ENCODE data around the gene PLIN5. TPM values are rescaled to one million over a fixed set of nuclear protein-coding genes. Genes with fewer than 3 reads are reported as not detected.

The PLIN5 gene
- total RNA-seq, 2 experiments from 2014 or later = 0.27 TPM; not detected in 1

DNA sequence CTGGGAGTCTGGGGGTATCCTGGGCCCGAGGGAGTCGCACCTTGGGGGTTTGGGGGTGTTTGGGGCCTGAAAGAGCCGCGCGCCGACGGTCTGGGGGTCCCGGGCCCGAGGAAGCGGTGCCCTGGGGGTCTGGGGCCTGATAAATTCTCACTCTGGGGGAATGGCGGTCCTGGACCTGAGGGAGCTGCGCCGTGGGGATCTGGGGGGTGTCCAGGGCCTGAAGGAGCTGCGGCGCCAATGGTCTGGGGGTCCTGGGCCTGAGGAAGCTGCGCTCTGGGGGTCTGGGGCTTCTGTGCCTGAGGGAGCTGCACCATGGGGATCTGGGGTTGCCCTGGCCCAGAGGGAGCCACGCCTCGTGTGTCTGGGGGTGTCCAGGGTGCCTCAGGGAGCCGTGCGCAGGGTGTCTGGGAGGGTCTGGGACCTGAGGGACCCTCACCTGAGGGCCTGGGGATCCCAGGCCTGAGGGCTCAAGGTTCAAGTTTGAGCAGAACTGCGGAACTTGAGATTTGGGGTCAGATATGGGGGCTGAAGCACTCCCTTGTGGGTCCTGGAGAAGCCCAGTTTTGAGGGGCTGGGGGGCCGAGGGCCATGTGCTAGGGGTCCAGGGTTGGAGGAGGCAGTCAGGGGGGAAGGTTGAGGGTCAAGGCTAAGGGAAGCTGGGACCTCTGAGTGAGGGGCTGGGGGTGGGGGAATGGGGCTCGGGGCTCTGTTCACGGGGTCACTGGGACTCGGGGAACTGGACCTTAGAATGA, 61.8 kb downstream of the PLIN5 start:
- TF ChIP-seq, protein P1, sequence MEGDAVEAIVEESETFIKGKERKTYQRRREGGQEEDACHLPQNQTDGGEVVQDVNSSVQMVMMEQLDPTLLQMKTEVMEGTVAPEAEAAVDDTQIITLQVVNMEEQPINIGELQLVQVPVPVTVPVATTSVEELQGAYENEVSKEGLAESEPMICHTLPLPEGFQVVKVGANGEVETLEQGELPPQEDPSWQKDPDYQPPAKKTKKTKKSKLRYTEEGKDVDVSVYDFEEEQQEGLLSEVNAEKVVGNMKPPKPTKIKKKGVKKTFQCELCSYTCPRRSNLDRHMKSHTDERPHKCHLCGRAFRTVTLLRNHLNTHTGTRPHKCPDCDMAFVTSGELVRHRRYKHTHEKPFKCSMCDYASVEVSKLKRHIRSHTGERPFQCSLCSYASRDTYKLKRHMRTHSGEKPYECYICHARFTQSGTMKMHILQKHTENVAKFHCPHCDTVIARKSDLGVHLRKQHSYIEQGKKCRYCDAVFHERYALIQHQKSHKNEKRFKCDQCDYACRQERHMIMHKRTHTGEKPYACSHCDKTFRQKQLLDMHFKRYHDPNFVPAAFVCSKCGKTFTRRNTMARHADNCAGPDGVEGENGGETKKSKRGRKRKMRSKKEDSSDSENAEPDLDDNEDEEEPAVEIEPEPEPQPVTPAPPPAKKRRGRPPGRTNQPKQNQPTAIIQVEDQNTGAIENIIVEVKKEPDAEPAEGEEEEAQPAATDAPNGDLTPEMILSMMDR (IDR thresholded peaks at IDR 0.05) = no peak
- Mint-ChIP-seq H3K4me3 (peak overlapping the region; percentile 79), H3K4me1 (ENCODE audit: low read depth) (peaks cover 21% of the 10 kb centered on the region), H3K9me3 (no peaks in the 10 kb centered on the region), H3K36me3 (ENCODE audit: low read depth) (peaks cover 3% of the 10 kb centered on the region), H3K27me3 (no peaks in the 10 kb centered on the region), H3K27ac (peak overlapping the region; percentile 8)
- POLR2A ChIA-PET = interaction anchor here (0.6 to 1.1 kb wide), 5 partner anchors 15 to 71 kb away, joined by 3 to 4 read pairs (median 3); partner anchors contain the start of genes CHAF1A and LRG1
- ATAC-seq = no peak
- intact Hi-C loops (cut with micrococcal nuclease) = no loop called here
- CTCF ChIA-PET = interaction anchor here (1.2 to 1.6 kb wide), 3 partner anchors 50 to 163 kb away, joined by 3 to 4 read pairs (median 3); partner anchors contain the start of gene SH3GL1
- no peak for DNase-seq

Other genes starting within 250 kb of the PLIN5 start
- gene TMIGD2, start 232.8 kb downstream of the PLIN5 start, total RNA-seq = 10 to 100 TPM; 13.6 to 14.8 TPM
- gene FSD1, start 230.6 kb downstream of the PLIN5 start, total RNA-seq = 10 to 100 TPM; 19.7 to 22.0 TPM
- 10 to 100 TPM in 1 of 2 experiments, 1 to 10 TPM in 1; 9.6 to 14.6 TPM for gene STAP2, start 196.4 kb downstream of the PLIN5 start, total RNA-seq
- 10 to 100 TPM; 15.5 to 16.6 TPM for gene MPND, start 191.7 kb downstream of the PLIN5 start, total RNA-seq
- gene SH3GL1, start 134.7 kb downstream of the PLIN5 start, total RNA-seq = 10 to 100 TPM; 53.1 to 59.2 TPM
- gene CHAF1A, start 132.6 kb downstream of the PLIN5 start, total RNA-seq = 10 to 100 TPM; 78.3 to 80.5 TPM
- 10 to 100 TPM; 35.8 to 36.5 TPM for gene UBXN6, start 77.4 kb downstream of the PLIN5 start, total RNA-seq
- gene HDGFL2, start 62.9 kb downstream of the PLIN5 start, total RNA-seq = 10 to 100 TPM; 37.5 to 44.0 TPM
- gene PLIN4, start 16.7 kb downstream of the PLIN5 start, total RNA-seq = under 1 TPM in 1 of 2 experiments, not detected in 1; 0.05 TPM
- gene LRG1, start 4.8 kb upstream of the PLIN5 start, total RNA-seq = under 1 TPM in 1 of 2 experiments, not detected in 1; 0.09 TPM
- not detected for gene SEMA6B, start 24.5 kb upstream of the PLIN5 start, total RNA-seq
- gene TNFAIP8L1, start 104.3 kb upstream of the PLIN5 start, total RNA-seq = 10 to 100 TPM; 13.5 to 13.7 TPM
- gene MYDGF, start 135.1 kb upstream of the PLIN5 start, total RNA-seq = 10 to 100 TPM; 58.3 to 62.1 TPM
- 10 to 100 TPM; 60.4 to 64.0 TPM for gene DPP9, start 188.6 kb upstream of the PLIN5 start, total RNA-seq